HG03135 (cell line): Measurements from ENCODE around the gene PGBD5.

Experiments used
- ATAC-seq: cut with Tn5 transposase; IDR thresholded peaks from one replicate; pipeline ENCODE4 v1.9.1; 2021; ENCODE audit warnings: mild to moderate bottlenecking, moderate library complexity; ENCODE audit not compliant: unreplicated experiment

PGBD5 gene

GRCh38 chr1:230326971-230327891 lies 98.9 kb downstream of the PGBD5 start:
- ATAC-seq, result no peak

- no peak for ATAC-seq
Observed at GRCh38 chr1:230323686-230324085, 102.4 kb downstream of the PGBD5 start.

GRCh38 chr1:230322967-230323547 lies 103.1 kb downstream of the PGBD5 start:
- no peak for ATAC-seq

- no peak for ATAC-seq
Observed at GRCh38 chr1:230322421-230322756, 103.7 kb downstream of the PGBD5 start.

GRCh38 chr1:230321741-230322420 lies 104.3 kb downstream of the PGBD5 start:
- ATAC-seq, result no peak

- ATAC-seq, result no peak
Observed at GRCh38 chr1:230321341-230321740, 104.8 kb downstream of the PGBD5 start.

- ATAC-seq, result no peak
Observed at GRCh38 chr1:230320804-230321203, 105.3 kb downstream of the PGBD5 start.

GRCh38 chr1:230319014-230319747 lies 107.0 kb downstream of the PGBD5 start:
- ATAC-seq, result no peak

GRCh38 chr1:230317823-230318819 lies 108.0 kb downstream of the PGBD5 start:
- ATAC-seq, result no peak

- ATAC-seq, result no peak
Observed at GRCh38 chr1:230316864-230317745, 109.0 kb downstream of the PGBD5 start.

- ATAC-seq, result no peak
Observed at GRCh38 chr1:230315099-230315498, 111.0 kb downstream of the PGBD5 start.

GRCh38 chr1:230314142-230314470 lies 112.0 kb downstream of the PGBD5 start:
- ATAC-seq, result no peak

GRCh38 chr1:230313453-230314141 lies 112.5 kb downstream of the PGBD5 start:
- ATAC-seq, result no peak

GRCh38 chr1:230312676-230313075 lies 113.5 kb downstream of the PGBD5 start:
- ATAC-seq, result no peak

GRCh38 chr1:230310381-230311163 lies 115.6 kb downstream of the PGBD5 start:
- peak; percentile 50 for ATAC-seq

GRCh38 chr1:230309646-230310177 lies 116.4 kb downstream of the PGBD5 start:
- ATAC-seq, result no peak

GRCh38 chr1:230308821-230309220 lies 117.3 kb downstream of the PGBD5 start:
- ATAC-seq, result no peak
